GM12878 (cell line): ENCODE results near the gene CNOT11. TPM values are rescaled to one million over a fixed set of nuclear protein-coding genes. Genes with fewer than 3 reads are reported as not detected.

Source experiments
- ATF3 ChIP-seq: IDR thresholded peaks from 2 replicates; pipeline ENCODE4 v1.6.1; 2011; ENCODE audit warnings: low read depth, mild to moderate bottlenecking, low read length, moderate library complexity, borderline replicate concordance; ENCODE audit errors: extremely low read depth
- BCL11A ChIP-seq: IDR thresholded peaks from 2 replicates; pipeline ENCODE4 v1.6.1; 2011; ENCODE audit warnings: low read depth, low read length
- BCL3 ChIP-seq: IDR thresholded peaks from 2 replicates; pipeline ENCODE4 v1.6.1; 2011; ENCODE audit warnings: borderline replicate concordance, low read depth, mild to moderate bottlenecking, moderate library complexity, low read length; ENCODE audit not compliant: insufficient read depth, poor library complexity, severe bottlenecking
- CHD4 ChIP-seq: fragments of 200-600 bp; sonication (generic); IDR thresholded peaks from 2 replicates; pipeline ENCODE4 v1.6.1; 2016; ENCODE audit warnings: mild to moderate bottlenecking
- CTCF ChIP-seq, 3 experiments: IDR thresholded peaks in 2 of 3; conservative IDR thresholded peaks in 1 of 3; 2 replicates each; pipeline ENCODE4 v1.5.1; 2011; ENCODE audit warnings: low read depth in 3 of 3, low read length in 3 of 3, mild to moderate bottlenecking in 3 of 3, control low read depth in 2 of 3, moderate library complexity in 2 of 3, inconsistent platforms in 1 of 3, mixed read lengths in 1 of 3; ENCODE audit not compliant: control insufficient read depth in 2 of 3, insufficient read depth in 1 of 3; ENCODE audit errors: extremely low read depth in 1 of 3
- E2F4 ChIP-seq: IDR thresholded peaks from 2 replicates; pipeline ENCODE4 v1.6.1; 2012; ENCODE audit warnings: low read depth, low read length, improper control_type of control experiment
- FOXM1 ChIP-seq: IDR thresholded peaks from 2 replicates; pipeline ENCODE4 v1.6.1; 2012; ENCODE audit warnings: low read depth, mild to moderate bottlenecking, inconsistent platforms, low read length, moderate library complexity
- JUNB ChIP-seq: IDR thresholded peaks from 2 replicates; pipeline ENCODE4 v1.6.1; 2016; ENCODE audit warnings: antibody characterized with exemption, mild to moderate bottlenecking
- MTA2 ChIP-seq: fragments of 450-650 bp; IDR thresholded peaks from 2 replicates; pipeline ENCODE4 v1.6.1; 2016; ENCODE audit warnings: low read depth, mild to moderate bottlenecking, moderate library complexity
- NFIC ChIP-seq: IDR thresholded peaks from 2 replicates; pipeline ENCODE4 v1.6.1; 2012; ENCODE audit warnings: low read depth, mild to moderate bottlenecking, inconsistent platforms, low read length, moderate library complexity
- NRF1 ChIP-seq: conservative IDR thresholded peaks from 2 replicates; pipeline ENCODE4 v1.6.1; 2011; ENCODE audit warnings: mild to moderate bottlenecking, low read depth, low read length, improper control_type of control experiment
- PKNOX1 ChIP-seq: fragments of 450-650 bp; IDR thresholded peaks from 2 replicates; pipeline ENCODE4 v1.6.1; 2016; ENCODE audit warnings: mild to moderate bottlenecking
- RAD21 ChIP-seq: IDR thresholded peaks from 2 replicates; pipeline ENCODE4 v1.6.1; 2011; ENCODE audit warnings: mild to moderate bottlenecking, low read depth, low read length, moderate library complexity; ENCODE audit not compliant: insufficient read depth
- RFX5 ChIP-seq: IDR thresholded peaks from 2 replicates; pipeline ENCODE4 v1.6.1; 2011; ENCODE audit warnings: low read depth, low read length, improper control_type of control experiment
- SIN3A ChIP-seq: IDR thresholded peaks from 2 replicates; pipeline ENCODE4 v1.6.1; 2012; ENCODE audit warnings: low read depth, low read length, improper control_type of control experiment
- SIX5 ChIP-seq: IDR thresholded peaks from 2 replicates; pipeline ENCODE4 v1.6.1; 2011; ENCODE audit warnings: mild to moderate bottlenecking, low read depth, low read length, moderate library complexity; ENCODE audit not compliant: severe bottlenecking
- SMC3 ChIP-seq: IDR thresholded peaks from 2 replicates; pipeline ENCODE4 v1.6.1; 2011; ENCODE audit warnings: low read length, improper control_type of control experiment, borderline replicate concordance
- STAT3 ChIP-seq: IDR thresholded peaks from 2 replicates; pipeline ENCODE4 v1.6.1; 2011; ENCODE audit warnings: low read depth, low read length, improper control_type of control experiment
- TCF3 ChIP-seq: IDR thresholded peaks from 2 replicates; pipeline ENCODE4 v1.6.1; 2012; ENCODE audit warnings: low read depth, mild to moderate bottlenecking, low read length, borderline replicate concordance; ENCODE audit not compliant: insufficient read depth
- YBX1 ChIP-seq: fragments of 450-650 bp; IDR thresholded peaks from 2 replicates; pipeline ENCODE4 v1.6.1; 2016; ENCODE audit warnings: antibody characterized with exemption
- ZNF687 ChIP-seq: fragments of 450-650 bp; IDR thresholded peaks from 2 replicates; pipeline ENCODE4 v1.6.1; 2017; ENCODE audit warnings: mild to moderate bottlenecking, moderate library complexity
- ZSCAN29 ChIP-seq: fragments of 450-650 bp; IDR thresholded peaks from 2 replicates; pipeline ENCODE4 v1.6.1; 2017; ENCODE audit warnings: mild to moderate bottlenecking, moderate library complexity
- polyA plus RNA-seq, 11 experiments: library from polyadenylated mRNA; depleted of rRNA in 4 of 11; unstranded in 6 of 11; stranded (reverse) in 5 of 11; fragments of >200 nt; fragmentation: Nextera tagmentation in 4 of 11; fragmentation: Illumina TruSeq in 1 of 11; extraction: Ambion mirVana in 4 of 11; extraction: Trizol in 1 of 11; gene quantifications; 1 replicate in 1 of 11; 2 replicates in 10 of 11; pipeline versions ENCODE4 v1.2.1 to v1.2.3, GENCODE V29; 2011 to 2016; ENCODE audit warnings: inconsistent platforms in 2 of 11, missing spikeins in 2 of 11, low read depth in 1 of 11
- total RNA-seq, 4 experiments: library from RNA; depleted of rRNA in 3 of 4; stranded (reverse); fragments of >200 nt in 3 of 4; fragmentation: Illumina TruSeq in 1 of 4; extraction: Trizol in 1 of 4; gene quantifications; 2 replicates each; pipeline versions ENCODE4 v1.2.1 to v1.2.3, GENCODE V29; 2013 to 2021

Gene CNOT11
- total and polyA plus RNA-seq, 10 of the 15 experiments (the other 5 are each of a cell fraction or from before 2014, with no cell fraction given): 10.8 to 111 (median 50.5) TPM

GRCh38 chr2:101223814-101224231 lies 28.9 kb upstream of the CNOT11 start (continued):
- TF ChIP-seq ZNF687 (no peak), RAD21 (no peak), RFX5 (no peak), PKNOX1 (no peak), FOXM1 (no peak), SIX5 (no peak), CHD4 (no peak), YBX1 (no peak), SIN3A (no peak), STAT3 (no peak), BCL3 (no peak), ATF3 (no peak), MTA2 (peak; percentile 58), NRF1 (peak; percentile 20; the same call in 1 of the 2 replicates), CTCF (IDR thresholded peaks at IDR 0.05 in 2 of 3, conservative IDR thresholded peaks at IDR 0.05 in 1 of 3; ENCODE audit: control insufficient read depth in 2 of 3, extremely low read depth in 1 of 3, insufficient read depth in 1 of 3, low read depth in 3 of 3, low read length in 3 of 3) (no peak), BCL11A (peak; percentile 74), JUNB (no peak), SMC3 (no peak), TCF3 (peak; percentile 75; the same call in 1 of the 2 replicates), E2F4 (no peak), ZSCAN29 (no peak), NFIC (peak; percentile 50; the same call in 1 of the 2 replicates)
